HCT116 (cell line): ENCODE results near the gene HJURP. TPM values are rescaled to one million over a fixed set of nuclear protein-coding genes. Genes with fewer than 3 reads are reported as not detected.

ENCODE experiments used
- ATAC-seq: fragments of 200-7000 bp; cut with Tn5 transposase; 2 replicates; pipeline ENCODE4 v1.9.1; 2020; ENCODE audit warnings: mild to moderate bottlenecking, moderate library complexity
- BruUV-seq: library from RNA; stranded (reverse); fragments of 400-500 nt; replicated peaks from 2 replicates; lab custom pipeline; 2021; lab: Mats Ljungman, UMichigan
- CTCF ChIA-PET: fragments of 300-600 bp; sonication (Branson Sonifier 250); formaldehyde crosslinking; loops from one replicate; lab custom pipeline; 2021; ENCODE audit warnings: antibody characterized with exemption; lab: Charles Lee
- POLR2A ChIA-PET: fragments of 300-600, 350-600 bp; sonication (Branson Sonifier 250); formaldehyde crosslinking; loops from one replicate; lab custom pipeline; 2021; ENCODE audit warnings: antibody characterized with exemption; lab: Charles Lee
- RAD21 ChIA-PET, 2 experiments: fragments of 300-600 bp; sonication (Branson Sonifier 250); formaldehyde crosslinking; loops; one replicate each; lab custom pipeline; 2023; ENCODE audit warnings: low total read pairs in 2 of 2; ENCODE audit not compliant: uncharacterized antibody in 2 of 2, unreplicated experiment in 2 of 2, low non-redundant PET in 1 of 2; lab: Charles Lee
- DNase-seq: peaks from one replicate; pipeline ENCODE4 v3.0.0-alpha.2; 2010; ENCODE audit warnings: low read depth, low spot score
- H2AFZ ChIP-seq: fragments of 200-600 bp; shearing (Covaris generic), sonication (generic); 2 replicates; pipeline ENCODE4 v1.6.1; 2017; ENCODE audit warnings: low read depth, mixed run types, mixed read lengths, antibody characterized with exemption, low read length; ENCODE audit not compliant: poor library complexity, severe bottlenecking
- H3K27ac ChIP-seq: 2 replicates; pipeline ENCODE4 v1.5.1; 2012; ENCODE audit warnings: low read depth, low read length
- H3K27me3 ChIP-seq: fragments of 200-600 bp; sonication (generic); 2 replicates; pipeline ENCODE4 v1.6.1; 2016; ENCODE audit warnings: mixed run types, low read length, mixed read lengths; ENCODE audit not compliant: insufficient read depth
- H3K36me3 ChIP-seq, 2 experiments: fragments of 200-500 bp in 1 of 2; fragments of 200-600 bp in 1 of 2; sonication (Bioruptor generic) in 1 of 2; sonication (generic) in 1 of 2; 2 replicates each; pipeline versions ENCODE4 v1.5.1 to v1.6.1; 2014 to 2016; ENCODE audit warnings: low read length in 2 of 2, inconsistent platforms in 1 of 2, mixed read lengths in 1 of 2, mixed run types in 1 of 2; ENCODE audit not compliant: insufficient read depth in 2 of 2, control insufficient read depth in 1 of 2
- H3K4me1 ChIP-seq, 2 experiments: fragments of 200-600 bp in 1 of 2; sonication (generic) in 1 of 2; 2 replicates each; pipeline versions ENCODE4 v1.5.1 to v1.6.1; 2012 to 2017; ENCODE audit warnings: low read length in 2 of 2, inconsistent platforms in 1 of 2, mild to moderate bottlenecking in 1 of 2, mixed read lengths in 1 of 2, mixed run types in 1 of 2, moderate library complexity in 1 of 2; ENCODE audit not compliant: insufficient read depth in 2 of 2, control insufficient read depth in 1 of 2
- H3K4me2 ChIP-seq: fragments of 200-600 bp; sonication (generic); 2 replicates; pipeline ENCODE4 v1.6.1; 2017; ENCODE audit warnings: mixed run types, low read length, mixed read lengths
- H3K4me3 ChIP-seq, 2 experiments: fragments of 200-600 bp in 1 of 2; sonication (generic) in 1 of 2; replicated peaks in 1 of 2; 2 replicates each; pipeline ENCODE4 v1.5.1; 2011 to 2016; ENCODE audit warnings: low read length in 2 of 2, control low read depth in 1 of 2, low read depth in 1 of 2, mild to moderate bottlenecking in 1 of 2, mixed read lengths in 1 of 2, mixed run types in 1 of 2
- H3K79me2 ChIP-seq: fragments of 200-600 bp; sonication (generic); 2 replicates; pipeline ENCODE4 v1.6.1; 2017; ENCODE audit warnings: mild to moderate bottlenecking, mixed run types, low read length, moderate library complexity, mixed read lengths; ENCODE audit not compliant: insufficient read depth
- H3K9ac ChIP-seq: fragments of 200-600 bp; sonication (generic); 2 replicates; pipeline ENCODE4 v1.6.1; 2016; ENCODE audit warnings: low read length, mixed read lengths
- H3K9me2 ChIP-seq: fragments of 200-600 bp; sonication (generic), shearing (Covaris generic); 2 replicates; pipeline ENCODE4 v1.6.1; 2017; ENCODE audit warnings: mixed run types, mild to moderate bottlenecking, moderate library complexity; ENCODE audit not compliant: insufficient read depth
- H3K9me3 ChIP-seq, 2 experiments: fragments of 200-500 bp in 1 of 2; fragments of 200-600 bp in 1 of 2; sonication (Bioruptor generic) in 1 of 2; sonication (generic) in 1 of 2; 2 replicates each; pipeline ENCODE4 v1.6.1; 2014 to 2017; ENCODE audit warnings: low read length in 2 of 2, mixed read lengths in 2 of 2, inconsistent platforms in 1 of 2, low read depth in 1 of 2, mild to moderate bottlenecking in 1 of 2, mixed run types in 1 of 2, moderate library complexity in 1 of 2; ENCODE audit not compliant: control insufficient read depth in 1 of 2, insufficient read depth in 1 of 2
- H4K20me1 ChIP-seq: fragments of 200-600 bp; sonication (generic), shearing (Covaris generic); 2 replicates; pipeline ENCODE4 v1.6.1; 2017; ENCODE audit warnings: mixed run types, mild to moderate bottlenecking, moderate library complexity; ENCODE audit not compliant: insufficient read depth
- CBX3 ChIP-seq: IDR thresholded peaks from 2 replicates; pipeline ENCODE4 v1.6.1; 2012; ENCODE audit warnings: low read depth
- CEBPB ChIP-seq: IDR thresholded peaks from 2 replicates; pipeline ENCODE4 v1.6.1; 2012; ENCODE audit warnings: low read depth
- EGR1 ChIP-seq: IDR thresholded peaks from 2 replicates; pipeline ENCODE4 v1.6.1; 2012; ENCODE audit warnings: low read depth
- ELF1 ChIP-seq: IDR thresholded peaks from 2 replicates; pipeline ENCODE4 v1.6.1; 2012; ENCODE audit warnings: low read depth, borderline replicate concordance
- EZH2 ChIP-seq: fragments of 200-600 bp; sonication (generic); IDR thresholded peaks from 2 replicates; pipeline ENCODE4 v1.6.1; 2017; ENCODE audit warnings: antibody characterized with exemption, mixed run types
- EZH2phosphoT487 ChIP-seq: fragments of 200-600 bp; IDR thresholded peaks from 2 replicates; pipeline ENCODE4 v1.6.1; 2018; ENCODE audit warnings: antibody characterized with exemption, borderline replicate concordance
- MAX ChIP-seq: IDR thresholded peaks from 2 replicates; pipeline ENCODE4 v1.6.1; 2012
- POLR2AphosphoS5 ChIP-seq: IDR thresholded peaks from 2 replicates; pipeline ENCODE4 v1.6.1; 2011; ENCODE audit warnings: mild to moderate bottlenecking, low read depth, low read length, moderate library complexity
- RAD21 ChIP-seq: IDR thresholded peaks from 2 replicates; pipeline ENCODE4 v1.6.1; 2012; ENCODE audit warnings: low read depth, mild to moderate bottlenecking
- REST ChIP-seq: IDR thresholded peaks from 2 replicates; pipeline ENCODE4 v1.6.1; 2012; ENCODE audit warnings: low read depth
- SIN3A ChIP-seq: IDR thresholded peaks from 2 replicates; pipeline ENCODE4 v1.6.1; 2012; ENCODE audit warnings: low read depth
- SP1 ChIP-seq: IDR thresholded peaks from 2 replicates; pipeline ENCODE4 v1.6.1; 2012; ENCODE audit warnings: low read depth
- ZBTB33 ChIP-seq: IDR thresholded peaks from 2 replicates; pipeline ENCODE4 v1.6.1; 2011; ENCODE audit warnings: mild to moderate bottlenecking, low read length, moderate library complexity; ENCODE audit not compliant: insufficient replicate concordance; ENCODE audit errors: extremely low read depth
- ZNF274 ChIP-seq: fragments of 200-500 bp; sonication (Bioruptor generic); IDR thresholded peaks from 2 replicates; pipeline ENCODE4 v1.6.1; 2014; ENCODE audit warnings: mild to moderate bottlenecking, low read depth, low read length, inconsistent platforms
- intact Hi-C: fragments of 100-400 bp; cut with micrococcal nuclease; formaldehyde crosslinking; loops from 2 replicates; pipeline ENCODE4 v1.10.0; 2022
- total RNA-seq: library from RNA; stranded (reverse); gene quantifications from one replicate; pipeline ENCODE4 v1.2.1, GENCODE V29; 2021; ENCODE audit not compliant: unreplicated experiment
- TF ChIP-seq, protein P1 (sequence below), 3 experiments: fragments of 200-600 bp in 1 of 3; sonication (generic) in 1 of 3; IDR thresholded peaks in 2 of 3; conservative IDR thresholded peaks in 1 of 3; 2 replicates each; pipeline ENCODE4 v1.5.1; 2012 to 2017; ENCODE audit warnings: low read depth in 2 of 3, low read length in 2 of 3, antibody characterized with exemption in 1 of 3, borderline replicate concordance in 1 of 3, control low read depth in 1 of 3, mild to moderate bottlenecking in 1 of 3, mixed read lengths in 1 of 3, mixed run types in 1 of 3, moderate library complexity in 1 of 3; ENCODE audit not compliant: insufficient read depth in 1 of 3

The HJURP gene
- total RNA-seq, 1 experiment from 2014 or later, result 64.1 TPM

DNA sequence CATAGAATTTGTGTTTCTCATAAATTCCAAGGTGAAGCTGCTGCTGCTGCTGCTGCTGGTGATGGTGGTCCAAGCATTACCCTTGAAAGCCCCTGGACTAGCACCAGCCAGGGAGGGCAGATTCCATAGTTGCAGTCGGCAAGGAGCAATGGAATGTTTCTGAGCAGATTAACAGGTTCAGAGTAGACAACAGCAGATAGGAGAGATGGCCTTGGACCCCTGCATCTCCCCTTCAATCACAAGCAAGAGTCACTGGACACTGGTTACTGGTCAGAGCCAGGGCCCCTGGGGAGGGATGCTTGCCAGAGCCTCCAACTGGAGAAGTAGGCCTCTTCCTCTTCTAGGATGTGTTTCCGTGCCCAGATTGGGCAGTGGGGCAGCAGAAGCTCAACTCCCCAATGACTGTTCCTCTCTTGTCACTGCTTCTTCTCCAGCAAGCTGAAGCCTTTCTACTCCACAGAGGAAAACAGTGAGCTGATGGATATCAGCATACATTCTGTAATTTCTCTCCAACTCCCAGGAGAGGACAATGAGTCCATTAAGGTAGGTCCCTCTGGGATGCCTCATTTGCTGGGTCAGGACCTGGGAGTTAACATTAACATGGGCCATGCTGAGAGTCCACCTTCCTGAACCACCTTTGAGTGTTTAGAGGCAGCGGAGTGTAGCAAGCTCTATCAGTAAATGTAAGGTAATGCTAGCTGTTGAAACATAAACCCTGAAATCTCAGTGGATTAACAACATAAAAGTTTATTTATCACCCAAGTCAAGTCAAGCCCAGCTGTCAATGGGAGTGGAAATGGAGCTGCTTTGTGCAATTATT is 40.9 kb downstream of the HJURP start:
- H3K27ac ChIP-seq, result no peak overlapping the region
- no TSS peak for BruUV-seq
- H3K36me3 ChIP-seq, result no peaks in the 10 kb centered on the region
- ChIA-PET RAD21 (no interaction called here), POLR2A (no interaction called here), CTCF (no interaction called here)
- TF ChIP-seq, protein P1, sequence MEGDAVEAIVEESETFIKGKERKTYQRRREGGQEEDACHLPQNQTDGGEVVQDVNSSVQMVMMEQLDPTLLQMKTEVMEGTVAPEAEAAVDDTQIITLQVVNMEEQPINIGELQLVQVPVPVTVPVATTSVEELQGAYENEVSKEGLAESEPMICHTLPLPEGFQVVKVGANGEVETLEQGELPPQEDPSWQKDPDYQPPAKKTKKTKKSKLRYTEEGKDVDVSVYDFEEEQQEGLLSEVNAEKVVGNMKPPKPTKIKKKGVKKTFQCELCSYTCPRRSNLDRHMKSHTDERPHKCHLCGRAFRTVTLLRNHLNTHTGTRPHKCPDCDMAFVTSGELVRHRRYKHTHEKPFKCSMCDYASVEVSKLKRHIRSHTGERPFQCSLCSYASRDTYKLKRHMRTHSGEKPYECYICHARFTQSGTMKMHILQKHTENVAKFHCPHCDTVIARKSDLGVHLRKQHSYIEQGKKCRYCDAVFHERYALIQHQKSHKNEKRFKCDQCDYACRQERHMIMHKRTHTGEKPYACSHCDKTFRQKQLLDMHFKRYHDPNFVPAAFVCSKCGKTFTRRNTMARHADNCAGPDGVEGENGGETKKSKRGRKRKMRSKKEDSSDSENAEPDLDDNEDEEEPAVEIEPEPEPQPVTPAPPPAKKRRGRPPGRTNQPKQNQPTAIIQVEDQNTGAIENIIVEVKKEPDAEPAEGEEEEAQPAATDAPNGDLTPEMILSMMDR (IDR thresholded peaks at IDR 0.05 in 2 of 3, conservative IDR thresholded peaks at IDR 0.05 in 1 of 3; ENCODE audit: borderline replicate concordance in 1 of 3, insufficient read depth in 1 of 3, low read depth in 2 of 3, low read length in 2 of 3), result no peak
- TF ChIP-seq RAD21, result no peak
- no peak for TF ChIP-seq POLR2AphosphoS5
- no peak for TF ChIP-seq MAX
- no peak for TF ChIP-seq EZH2
- no peak for TF ChIP-seq REST
- TF ChIP-seq ELF1, result no peak
- no peak for TF ChIP-seq SP1
- TF ChIP-seq EGR1, result no peak
- no peak for TF ChIP-seq CEBPB
- no peak for TF ChIP-seq CBX3
- no peak for TF ChIP-seq ZNF274
- no peak for TF ChIP-seq SIN3A
- no peak for TF ChIP-seq ZBTB33
- no peak for TF ChIP-seq EZH2phosphoT487
- no peak overlapping the region for H2AFZ ChIP-seq
- DNase-seq (no peak), ATAC-seq (no peak)
- no peaks in the 10 kb centered on the region for H3K9me2 ChIP-seq
- no peaks in the 10 kb centered on the region for H3K4me1 ChIP-seq
- H3K79me2 ChIP-seq, result no peaks in the 10 kb centered on the region
- H3K9ac ChIP-seq, result no peak overlapping the region
- no peaks in the 10 kb centered on the region for H3K9me3 ChIP-seq
- no peak overlapping the region for H3K4me2 ChIP-seq
- H3K27me3 ChIP-seq, result no peaks in the 10 kb centered on the region; the same call in 1 of the 2 replicates
- intact Hi-C loops, result no loop called here
- no peaks in the 10 kb centered on the region for H4K20me1 ChIP-seq
- no peak overlapping the region for H3K4me3 ChIP-seq
